ENCODE measurements around the gene ZNF431.
A peak's percentile ranks its signal among the peaks of the same experiment; 100 is the strongest.
"Not testable (repeated sequence)": the region's sequence is repeated elsewhere in the genome, so short reads cannot be mapped to it uniquely, and the experiment has no call there.

The ZNF431 gene

DNA sequence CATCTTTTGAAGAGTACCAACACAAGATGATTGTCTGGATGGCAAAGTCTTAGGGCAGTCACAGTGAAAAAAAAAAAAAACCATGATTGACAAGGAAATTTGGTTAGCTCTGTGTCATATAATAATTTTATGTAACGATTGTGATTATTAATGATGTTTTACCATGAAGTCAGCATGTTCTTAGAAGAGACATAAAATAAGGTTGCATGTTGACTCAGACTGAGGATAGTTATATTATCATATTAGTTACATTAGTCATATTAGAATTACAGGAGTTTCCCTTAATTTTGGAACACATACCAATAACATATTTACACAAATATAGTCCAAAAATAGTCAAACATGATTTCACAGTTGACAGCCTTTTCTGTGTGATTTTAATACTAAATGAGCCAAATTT, 5.7 kb downstream of the ZNF431 start:
- no peak for DNase-seq

DNA sequence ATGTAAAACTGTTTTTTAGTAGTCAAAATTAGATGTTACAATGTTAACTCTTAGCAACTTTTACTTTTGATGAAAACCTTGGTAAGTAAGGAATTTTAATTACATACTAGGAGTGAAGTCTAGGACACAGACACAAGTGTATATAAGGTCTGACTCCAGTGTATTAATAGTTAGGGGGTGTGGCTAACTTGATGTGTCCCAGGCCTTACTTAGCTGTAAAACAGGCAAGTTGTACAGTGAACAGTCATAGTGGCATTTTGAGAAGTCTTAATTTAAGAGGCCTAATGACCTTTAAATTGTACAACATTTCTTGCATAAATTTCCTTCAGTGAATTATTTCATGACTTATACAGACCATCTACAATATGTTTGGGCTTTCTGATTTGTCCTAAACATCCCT, 6.8 kb downstream of the ZNF431 start:
- DNase-seq: no peak

DNA sequence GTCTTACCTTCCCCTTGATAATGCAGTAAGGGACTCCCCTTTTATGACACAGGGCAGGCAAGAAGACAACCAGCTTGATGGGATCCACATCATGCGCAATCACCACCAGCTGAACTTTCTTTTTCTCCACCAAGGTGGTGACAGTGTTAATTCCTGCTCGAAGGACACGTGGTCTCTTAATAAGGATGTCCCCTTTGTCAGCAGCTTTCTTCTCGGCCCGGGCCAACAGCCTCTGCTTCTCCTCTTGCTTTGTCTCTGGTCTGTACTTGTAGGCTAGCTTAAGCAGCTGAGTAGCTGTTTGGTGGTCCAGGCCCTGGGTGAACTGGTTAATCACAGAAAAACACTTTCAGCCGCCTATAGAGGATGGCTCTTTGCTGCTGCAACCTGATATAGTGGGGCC, 8.0 kb downstream of the ZNF431 start:
- no peak for DNase-seq

DNA sequence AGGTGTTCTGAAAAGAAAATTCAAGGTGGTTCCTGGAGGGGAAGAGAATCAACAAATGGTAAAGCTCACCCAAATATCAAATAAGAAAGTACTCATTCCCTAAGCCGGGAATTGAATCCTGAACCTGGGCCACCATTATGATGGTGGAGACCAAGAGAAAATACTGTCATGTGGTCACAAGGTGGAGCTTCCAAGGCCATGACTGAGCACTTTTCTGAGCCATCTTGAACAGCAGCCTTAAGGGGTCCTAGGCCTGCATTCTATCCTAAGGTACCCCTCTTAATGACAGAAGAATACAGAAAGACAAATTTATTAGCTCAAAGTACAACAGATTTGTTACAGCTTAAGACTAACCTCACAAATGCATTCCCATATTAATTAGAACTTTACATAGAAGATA, 9.6 kb downstream of the ZNF431 start:
- no peak for DNase-seq

DNA sequence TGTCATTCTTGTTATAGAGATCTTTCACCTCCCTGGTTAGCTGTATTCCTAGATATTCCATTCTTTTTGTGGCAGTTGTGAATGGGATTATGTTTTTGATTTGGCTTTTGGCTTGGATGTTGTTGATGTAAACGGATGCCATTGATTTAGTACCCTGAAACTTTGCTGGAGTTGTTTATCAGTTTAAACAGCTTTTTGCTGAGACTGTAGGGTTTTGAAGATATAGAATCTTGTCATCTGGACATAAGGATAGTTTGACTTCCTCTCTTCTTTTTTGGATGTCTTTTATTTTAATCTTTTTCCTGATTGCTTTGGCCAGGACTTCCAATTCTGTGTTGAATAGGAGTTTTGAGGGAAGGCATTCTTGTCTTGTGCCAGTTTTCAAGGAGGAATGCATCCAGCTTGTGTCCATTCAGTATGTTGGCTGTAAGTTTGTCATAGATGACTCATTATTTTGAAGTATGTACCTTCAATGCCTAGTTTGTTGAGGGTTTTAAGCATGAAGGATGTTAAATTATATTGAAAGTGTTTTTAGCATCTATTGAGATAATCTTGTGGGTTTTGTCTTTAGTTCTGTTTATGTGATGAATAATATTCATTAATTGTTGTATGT, 16.8 kb downstream of the ZNF431 start:
- DNase-seq: peak; percentile 27

DNA sequence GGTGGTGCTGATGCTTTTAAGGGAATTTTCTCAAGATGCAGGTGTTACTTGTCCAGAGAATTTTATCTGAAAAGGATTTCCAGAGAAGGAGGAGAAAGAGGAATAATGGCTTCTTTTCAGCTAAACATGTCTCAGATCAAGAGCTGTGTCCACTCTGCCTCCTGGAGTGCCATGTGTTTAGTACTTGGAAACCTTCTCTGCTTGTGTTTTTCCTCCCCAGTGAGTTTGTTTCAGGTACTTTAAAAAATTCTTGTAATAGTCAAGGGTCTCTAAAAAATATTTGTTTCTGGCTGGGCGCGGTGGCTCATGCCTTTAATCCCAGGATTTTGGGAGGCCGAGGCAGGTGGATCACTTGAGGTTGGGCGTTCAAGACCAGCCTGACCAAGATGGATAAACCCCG, 22.7 kb downstream of the ZNF431 start:
- no peak for DNase-seq

DNA sequence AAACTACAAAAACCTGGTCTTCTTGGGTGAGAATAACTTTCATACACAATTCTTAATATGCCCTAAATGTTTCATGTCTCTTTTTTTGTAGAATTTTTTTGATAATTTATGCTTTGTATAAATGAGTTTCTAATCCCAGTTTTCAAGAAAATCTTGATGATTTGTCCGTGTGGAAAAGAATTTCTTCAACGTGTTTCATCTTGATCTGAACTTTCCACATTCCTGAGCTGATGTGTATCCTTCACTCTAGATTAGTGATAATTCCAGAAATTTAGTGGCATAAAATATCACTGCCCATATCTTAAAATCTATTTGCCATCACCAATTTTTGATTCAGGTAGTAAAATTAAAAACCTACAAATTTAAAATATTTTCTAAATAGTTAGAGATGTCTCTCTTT, 24.6 kb downstream of the ZNF431 start:
- no peak for DNase-seq

DNA sequence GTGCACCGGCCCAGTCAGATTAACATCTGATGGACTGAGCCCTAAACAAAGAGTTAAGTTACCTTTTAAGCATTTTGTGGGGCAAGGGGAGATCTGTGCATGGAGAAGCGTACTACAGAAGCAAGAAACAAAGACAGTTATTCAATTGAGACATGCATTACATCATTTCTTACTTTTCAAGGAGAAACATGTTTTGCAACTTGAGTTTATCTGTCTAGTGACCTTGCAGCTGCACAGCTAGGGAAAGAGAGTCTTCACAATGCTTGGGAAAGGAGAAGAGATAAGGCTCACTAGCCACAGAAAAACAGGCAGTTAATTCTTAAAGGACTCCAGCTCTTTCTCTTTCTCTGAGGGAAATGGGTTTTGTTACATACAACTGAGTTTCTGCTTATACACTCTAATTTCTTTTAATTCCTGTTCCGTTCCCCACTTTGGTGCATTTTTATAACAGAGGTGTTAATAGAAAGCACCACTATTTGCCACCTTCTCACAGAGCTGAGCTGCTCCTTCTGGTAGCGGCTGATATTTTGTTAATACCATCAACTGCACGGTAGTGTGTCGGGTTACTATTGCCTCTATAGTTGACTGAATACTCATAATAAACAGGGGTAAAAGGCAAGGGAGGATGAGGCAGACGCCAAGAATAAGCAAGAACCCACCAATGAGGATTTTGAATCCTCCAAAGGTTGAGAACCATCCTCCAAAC, 55.9 kb downstream of the ZNF431 start:
- DNase-seq: no peak

DNA sequence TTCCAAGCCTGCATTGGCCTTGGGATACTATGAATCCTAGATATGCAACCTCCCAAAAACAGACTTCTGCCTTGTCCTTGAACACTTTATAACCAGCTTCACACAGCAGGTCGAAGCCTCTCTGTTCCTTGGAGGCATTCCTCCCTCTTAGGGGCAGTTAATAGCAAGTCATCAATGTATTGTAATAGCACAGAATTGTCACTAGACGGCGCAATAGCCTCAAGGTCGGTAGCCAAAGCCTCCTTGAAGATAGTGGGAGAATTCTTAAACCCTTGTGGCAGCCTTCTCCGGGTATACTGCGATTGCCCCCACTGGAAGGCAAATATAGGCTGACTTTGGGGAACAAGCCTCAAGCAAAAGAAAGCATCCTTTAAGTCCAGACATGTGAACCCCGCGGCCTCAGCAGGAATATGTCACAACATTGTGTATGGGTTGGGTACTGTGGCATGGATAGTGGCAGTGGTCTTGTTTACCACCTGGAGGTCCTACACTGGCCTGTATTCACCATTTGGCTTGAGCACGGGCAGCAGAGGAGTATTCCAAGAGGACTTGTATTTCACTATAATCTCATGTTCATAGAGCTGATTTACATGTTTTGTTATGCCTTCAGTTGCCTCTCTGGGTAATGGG, 61.1 kb downstream of the ZNF431 start:
- no peak for DNase-seq

DNA sequence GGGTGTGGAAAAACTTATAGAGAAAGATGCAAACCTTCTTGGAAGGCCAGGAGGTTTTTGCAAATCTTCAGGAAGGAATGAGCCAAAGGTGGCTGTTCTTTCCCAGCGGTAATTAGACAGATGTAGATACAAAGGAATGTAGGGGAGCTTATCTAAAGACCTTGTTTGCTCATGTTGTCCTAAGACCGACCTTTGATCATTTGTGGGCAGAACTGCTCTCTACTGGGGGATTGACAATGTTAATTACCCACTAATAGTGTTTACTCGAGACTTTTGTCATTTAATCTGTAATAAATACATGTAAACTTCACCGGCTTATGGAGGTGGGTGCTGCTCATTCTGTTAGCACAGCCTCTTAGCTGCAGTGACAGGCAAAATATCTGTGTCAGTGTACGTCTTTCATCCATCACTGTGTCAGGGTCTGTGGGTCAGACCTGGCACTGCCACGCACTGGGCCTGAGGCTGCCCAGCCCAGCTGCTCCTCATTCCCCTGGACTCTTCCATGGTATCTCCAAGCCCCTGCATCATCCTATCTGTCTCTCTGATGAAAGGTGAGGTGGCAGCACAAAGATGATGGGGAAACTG, 68.3 kb downstream of the ZNF431 start:
- DNase-seq: no peak

DNA sequence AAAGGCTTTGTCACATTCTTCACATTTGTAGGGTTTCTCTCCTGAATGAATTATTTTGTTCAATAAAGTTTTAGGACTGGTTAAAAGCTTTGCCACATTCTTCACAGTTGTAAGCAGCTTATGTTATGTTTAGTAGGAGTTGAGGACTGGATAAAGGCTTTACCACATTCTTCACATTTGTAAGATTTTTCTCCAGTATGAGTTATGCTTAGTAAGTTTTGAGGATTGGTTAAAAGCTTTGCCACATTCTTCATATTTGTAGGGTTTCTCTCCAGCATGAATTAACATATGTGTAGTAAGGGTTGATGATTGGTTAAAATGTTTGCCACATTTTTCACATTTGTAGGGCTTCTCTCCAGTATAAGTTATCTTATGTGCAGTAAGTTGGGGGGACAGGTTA, 79.9 kb downstream of the ZNF431 start:
- DNase-seq: no peak

DNA sequence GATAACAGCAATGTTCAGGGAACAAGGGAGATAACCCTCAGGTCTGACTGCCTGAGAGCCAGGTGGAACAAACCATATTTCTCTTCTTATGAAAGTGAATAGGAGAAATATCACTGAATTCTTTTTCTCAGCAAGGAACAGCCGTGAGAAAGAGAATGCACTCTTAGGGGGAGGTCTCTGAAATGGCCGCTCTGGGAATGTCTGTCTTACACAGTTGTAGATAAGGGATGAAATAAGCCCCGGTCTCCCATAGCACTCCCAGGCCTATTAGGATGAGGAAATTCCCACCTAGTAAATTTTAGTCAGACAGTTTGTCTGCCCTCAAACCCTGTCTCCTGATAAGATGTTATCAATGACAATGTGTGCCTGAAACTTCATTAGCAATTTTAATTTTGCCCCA, 88.1 kb downstream of the ZNF431 start:
- DNase-seq: not testable (repeated sequence)

DNA sequence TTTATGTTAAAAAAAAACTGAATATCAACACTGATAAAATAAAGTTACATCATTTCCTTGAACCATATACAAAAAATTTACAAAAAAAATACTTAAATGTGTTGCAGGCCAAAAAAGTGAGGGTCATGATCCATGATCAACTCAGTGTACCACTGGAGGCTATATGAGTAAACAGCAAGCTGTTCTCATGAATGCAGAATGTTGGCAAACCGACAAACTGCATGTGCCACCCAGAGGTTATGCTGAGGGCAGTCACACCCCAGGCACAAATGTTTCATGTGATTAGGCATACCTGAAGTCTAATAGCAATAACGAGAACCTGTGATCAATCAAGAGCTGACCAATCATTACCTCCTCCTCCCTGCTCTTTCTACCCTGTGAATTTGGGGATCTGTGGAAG, 91.9 kb downstream of the ZNF431 start:
- no peak for DNase-seq

DNA sequence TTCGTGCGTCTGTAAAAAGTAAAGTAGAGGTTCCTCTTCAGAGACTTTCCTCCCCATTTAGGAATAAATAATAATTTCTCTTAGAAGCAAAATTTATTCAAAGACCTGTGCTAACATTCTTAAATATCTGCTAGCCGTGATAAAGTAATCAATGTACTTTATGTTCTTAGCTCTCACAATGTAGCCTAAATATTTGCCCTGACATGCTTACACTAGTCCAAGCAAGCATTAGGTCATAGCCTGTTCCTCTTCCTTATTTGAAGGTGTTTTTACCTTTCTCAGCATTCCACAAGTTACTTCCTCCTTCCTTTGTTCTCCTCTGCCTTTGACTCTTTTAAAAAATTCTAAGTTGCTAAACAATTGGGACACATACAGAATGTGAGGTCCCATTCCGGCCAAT, 94.9 kb downstream of the ZNF431 start:
- DNase-seq: not testable (repeated sequence)

DNA sequence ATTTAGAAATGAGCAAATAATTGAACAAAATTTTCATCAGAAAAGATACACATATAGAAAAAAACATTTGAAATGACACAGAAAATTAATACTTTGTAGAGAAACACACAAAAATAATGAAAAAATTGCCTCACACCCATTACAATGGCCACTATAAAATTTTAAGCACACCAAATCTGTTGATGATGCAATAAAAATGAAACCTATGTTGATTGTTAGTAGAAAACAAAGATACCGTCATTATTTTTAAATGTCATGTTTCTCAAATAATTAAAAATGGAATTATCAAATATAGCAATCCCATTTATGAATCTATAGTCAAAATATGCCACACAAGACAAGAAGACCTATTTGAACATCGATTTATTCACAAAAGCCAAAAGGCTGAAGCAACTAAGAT, 96.8 kb downstream of the ZNF431 start:
- no peak for DNase-seq

All from fibroblast of skin of right biceps (primary cell).